KMS-11 (cell line): ENCODE data around the gene SEPTIN12.

Experiments
- H2AFZ ChIP-seq: fragments of 200-600 bp; sonication (generic); 2 replicates; pipeline ENCODE4 v1.6.1; 2016; ENCODE audit warnings: antibody characterized with exemption, mixed run types, low read depth
- H3K27ac ChIP-seq: fragments of 200-600 bp; sonication (generic); 2 replicates; pipeline ENCODE4 v1.6.1; 2016; ENCODE audit warnings: mild to moderate bottlenecking, mixed run types
- H3K27me3 ChIP-seq: fragments of 200-600 bp; sonication (generic); 2 replicates; pipeline ENCODE4 v1.6.1; 2017; ENCODE audit warnings: mild to moderate bottlenecking, low read depth, mixed run types, moderate library complexity; ENCODE audit not compliant: insufficient read depth
- H3K36me3 ChIP-seq: fragments of 200-600 bp; sonication (generic); 2 replicates; pipeline ENCODE4 v1.6.1; 2017; ENCODE audit warnings: mild to moderate bottlenecking, mixed run types; ENCODE audit not compliant: insufficient read depth
- H3K4me1 ChIP-seq: fragments of 200-600 bp; sonication (generic); 2 replicates; pipeline ENCODE4 v1.6.1; 2016; ENCODE audit warnings: mild to moderate bottlenecking, low read depth, mixed run types; ENCODE audit not compliant: poor library complexity, severe bottlenecking
- H3K4me2 ChIP-seq: fragments of 200-600 bp; sonication (generic); 2 replicates; pipeline ENCODE4 v1.7.0; 2016; ENCODE audit warnings: mild to moderate bottlenecking, mixed run types
- H3K4me3 ChIP-seq: fragments of 200-600 bp; sonication (generic); IDR thresholded peaks from 2 replicates; pipeline ENCODE4 v1.6.1; 2017; ENCODE audit warnings: low read depth, low read length, mixed read lengths; ENCODE audit not compliant: insufficient read depth
- H3K79me2 ChIP-seq: fragments of 200-600 bp; sonication (generic); 2 replicates; pipeline ENCODE4 v1.6.1; 2016; ENCODE audit warnings: low read depth, mixed run types; ENCODE audit not compliant: insufficient read depth
- H3K9ac ChIP-seq: fragments of 200-600 bp; sonication (generic); 2 replicates; pipeline ENCODE4 v1.6.1; 2016; ENCODE audit warnings: mild to moderate bottlenecking, mixed run types
- H4K20me1 ChIP-seq: fragments of 200-600 bp; sonication (generic); 2 replicates; pipeline ENCODE4 v1.6.1; 2016; ENCODE audit warnings: mild to moderate bottlenecking, mixed run types; ENCODE audit not compliant: insufficient read depth
- TF ChIP-seq, protein P1 (sequence below): fragments of 200-600 bp; sonication (generic); conservative IDR thresholded peaks from 2 replicates; pipeline ENCODE4 v1.6.1; 2017; ENCODE audit warnings: low read depth, mild to moderate bottlenecking, antibody characterized with exemption, low read length, moderate library complexity, mixed read lengths

SEPTIN12 gene

DNA sequence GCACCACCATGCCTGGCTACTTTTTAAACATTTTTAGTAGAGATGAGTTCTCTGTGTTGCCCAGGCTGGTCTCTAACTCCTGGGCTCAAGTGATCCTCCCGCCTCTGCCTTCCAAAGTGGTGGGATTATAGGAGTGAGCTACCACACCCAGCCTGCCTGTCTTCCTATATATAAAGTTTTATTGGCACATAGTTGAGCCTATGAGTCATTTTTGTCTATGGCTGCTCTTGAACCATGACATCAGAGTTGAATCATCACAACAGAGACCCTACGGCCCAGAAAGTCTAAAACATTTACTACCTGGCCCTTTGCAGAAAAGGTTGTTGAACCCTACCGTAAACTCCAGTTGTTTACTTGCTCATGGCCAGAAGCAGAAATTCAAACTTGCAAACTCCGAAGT lies 7.9 kb downstream of the SEPTIN12 start:
- Histone ChIP-seq H3K9ac (no peak overlapping the region), H3K27ac (no peak overlapping the region)

DNA sequence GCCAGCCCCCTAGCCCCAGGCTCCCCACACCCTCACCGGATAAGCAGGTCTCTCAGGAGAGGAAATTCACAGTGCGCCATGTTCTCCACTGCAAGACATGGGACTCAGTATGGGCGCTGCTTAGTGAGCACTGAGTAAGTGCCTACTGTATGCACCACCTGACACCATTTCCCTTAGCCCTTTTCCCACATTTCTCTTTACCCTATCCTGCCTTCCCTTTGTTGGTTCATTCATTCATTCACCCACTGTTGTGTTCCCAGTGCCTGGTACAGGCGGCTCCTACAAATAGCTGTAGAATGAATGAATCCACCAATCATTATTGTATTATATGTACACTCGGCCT lies 10.1 kb downstream of the SEPTIN12 start:
- Histone ChIP-seq H3K4me1 (no peaks in the 10 kb centered on the region), H3K4me2 (no peak overlapping the region), H3K36me3 (no peaks in the 10 kb centered on the region), H2AFZ (no peak overlapping the region), H3K27ac (no peak overlapping the region), H3K79me2 (no peaks in the 10 kb centered on the region), H3K27me3 (no peaks in the 10 kb centered on the region), H4K20me1 (no peaks in the 10 kb centered on the region), H3K4me3 (no peak overlapping the region), H3K9ac (no peak overlapping the region)
- TF ChIP-seq, protein P1, sequence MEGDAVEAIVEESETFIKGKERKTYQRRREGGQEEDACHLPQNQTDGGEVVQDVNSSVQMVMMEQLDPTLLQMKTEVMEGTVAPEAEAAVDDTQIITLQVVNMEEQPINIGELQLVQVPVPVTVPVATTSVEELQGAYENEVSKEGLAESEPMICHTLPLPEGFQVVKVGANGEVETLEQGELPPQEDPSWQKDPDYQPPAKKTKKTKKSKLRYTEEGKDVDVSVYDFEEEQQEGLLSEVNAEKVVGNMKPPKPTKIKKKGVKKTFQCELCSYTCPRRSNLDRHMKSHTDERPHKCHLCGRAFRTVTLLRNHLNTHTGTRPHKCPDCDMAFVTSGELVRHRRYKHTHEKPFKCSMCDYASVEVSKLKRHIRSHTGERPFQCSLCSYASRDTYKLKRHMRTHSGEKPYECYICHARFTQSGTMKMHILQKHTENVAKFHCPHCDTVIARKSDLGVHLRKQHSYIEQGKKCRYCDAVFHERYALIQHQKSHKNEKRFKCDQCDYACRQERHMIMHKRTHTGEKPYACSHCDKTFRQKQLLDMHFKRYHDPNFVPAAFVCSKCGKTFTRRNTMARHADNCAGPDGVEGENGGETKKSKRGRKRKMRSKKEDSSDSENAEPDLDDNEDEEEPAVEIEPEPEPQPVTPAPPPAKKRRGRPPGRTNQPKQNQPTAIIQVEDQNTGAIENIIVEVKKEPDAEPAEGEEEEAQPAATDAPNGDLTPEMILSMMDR = no peak

More for the DNA sequence above, 7.9 kb downstream of the SEPTIN12 start:
- Histone ChIP-seq H4K20me1 (no peaks in the 10 kb centered on the region), H3K4me2 (no peak overlapping the region), H3K4me1 (no peaks in the 10 kb centered on the region), H3K79me2 (no peaks in the 10 kb centered on the region), H3K4me3 (no peak overlapping the region), H2AFZ (no peak overlapping the region), H3K36me3 (no peaks in the 10 kb centered on the region), H3K27me3 (no peaks in the 10 kb centered on the region)
- TF ChIP-seq, protein P1 = no peak

GRCh38 chr16:4777339-4778049 lies 10.7 kb downstream of the SEPTIN12 start:
- TF ChIP-seq, protein P1 = no peak
- Histone ChIP-seq H3K27me3 (no peaks in the 10 kb centered on the region), H3K4me3 (no peak overlapping the region), H3K36me3 (no peaks in the 10 kb centered on the region), H2AFZ (no peak overlapping the region), H4K20me1 (no peaks in the 10 kb centered on the region), H3K27ac (no peak overlapping the region), H3K79me2 (no peaks in the 10 kb centered on the region), H3K4me2 (no peak overlapping the region), H3K4me1 (no peaks in the 10 kb centered on the region), H3K9ac (no peak overlapping the region)

GRCh38 chr16:4776141-4776705 lies 11.9 kb downstream of the SEPTIN12 start:
- no peak overlapping the region for H3K27ac ChIP-seq
- no peak overlapping the region for H3K4me2 ChIP-seq
- no peaks in the 10 kb centered on the region for H3K36me3 ChIP-seq
- H3K79me2 ChIP-seq = no peaks in the 10 kb centered on the region
- H3K27me3 ChIP-seq = no peaks in the 10 kb centered on the region
- no peak overlapping the region for H3K9ac ChIP-seq
- no peaks in the 10 kb centered on the region for H3K4me1 ChIP-seq
- no peaks in the 10 kb centered on the region for H4K20me1 ChIP-seq
- TF ChIP-seq, protein P1 = no peak
- no peak overlapping the region for H3K4me3 ChIP-seq
- H2AFZ ChIP-seq = no peak overlapping the region
